ENCODE measurements around the gene TAF1C. TPM values are rescaled to one million over a fixed set of nuclear protein-coding genes. Genes with fewer than 3 reads are reported as not detected.

Gene TAF1C
- total and polyA plus RNA-seq, 9 of the 15 experiments (the other 6 are each of a cell fraction or from before 2014, with no cell fraction given) = 1.5 to 74.8 (median 21.0) TPM

DNA sequence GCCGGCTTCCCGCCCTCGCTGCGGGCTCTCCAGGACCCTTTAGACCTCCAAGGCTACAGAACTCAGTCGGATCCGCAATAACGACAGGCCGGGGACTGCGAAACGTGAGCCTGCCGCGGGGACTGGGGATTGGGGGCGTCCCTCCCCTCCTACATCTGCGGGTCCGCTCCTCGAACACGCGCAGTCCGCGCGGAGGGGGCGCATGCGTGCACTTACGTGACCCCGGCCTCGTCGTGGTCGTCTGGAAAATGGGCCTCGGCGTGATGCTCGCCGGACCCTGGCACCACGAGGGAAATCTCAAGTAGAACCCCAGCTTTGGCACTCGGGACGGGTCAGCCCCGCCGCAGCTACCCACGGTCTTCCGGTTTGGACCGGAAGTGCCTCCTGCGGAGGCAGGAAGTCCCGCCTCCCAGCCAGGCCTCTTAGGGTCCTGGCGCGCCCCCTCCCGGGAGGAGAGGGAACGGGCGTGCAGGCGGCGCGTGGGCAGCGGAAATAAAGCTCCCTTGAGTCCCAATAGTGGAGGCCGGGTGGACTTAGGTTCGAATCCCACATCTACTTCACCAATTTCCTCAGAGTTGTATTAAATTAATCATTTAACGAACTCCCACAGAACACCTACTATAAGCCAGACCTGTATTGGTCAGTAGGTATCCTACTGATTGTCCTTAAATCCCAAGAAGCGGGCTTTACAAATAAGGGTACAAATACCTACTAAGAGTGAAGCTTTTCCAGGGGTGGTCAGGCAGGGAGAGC is at the start of gene TAF1C (continued):
- no peak for TF ChIP-seq ESRRB (CRISPR knock-in tag; IDR thresholded peaks at IDR 0.05; ENCODE audit: borderline replicate concordance)
- TF ChIP-seq, protein P1, sequence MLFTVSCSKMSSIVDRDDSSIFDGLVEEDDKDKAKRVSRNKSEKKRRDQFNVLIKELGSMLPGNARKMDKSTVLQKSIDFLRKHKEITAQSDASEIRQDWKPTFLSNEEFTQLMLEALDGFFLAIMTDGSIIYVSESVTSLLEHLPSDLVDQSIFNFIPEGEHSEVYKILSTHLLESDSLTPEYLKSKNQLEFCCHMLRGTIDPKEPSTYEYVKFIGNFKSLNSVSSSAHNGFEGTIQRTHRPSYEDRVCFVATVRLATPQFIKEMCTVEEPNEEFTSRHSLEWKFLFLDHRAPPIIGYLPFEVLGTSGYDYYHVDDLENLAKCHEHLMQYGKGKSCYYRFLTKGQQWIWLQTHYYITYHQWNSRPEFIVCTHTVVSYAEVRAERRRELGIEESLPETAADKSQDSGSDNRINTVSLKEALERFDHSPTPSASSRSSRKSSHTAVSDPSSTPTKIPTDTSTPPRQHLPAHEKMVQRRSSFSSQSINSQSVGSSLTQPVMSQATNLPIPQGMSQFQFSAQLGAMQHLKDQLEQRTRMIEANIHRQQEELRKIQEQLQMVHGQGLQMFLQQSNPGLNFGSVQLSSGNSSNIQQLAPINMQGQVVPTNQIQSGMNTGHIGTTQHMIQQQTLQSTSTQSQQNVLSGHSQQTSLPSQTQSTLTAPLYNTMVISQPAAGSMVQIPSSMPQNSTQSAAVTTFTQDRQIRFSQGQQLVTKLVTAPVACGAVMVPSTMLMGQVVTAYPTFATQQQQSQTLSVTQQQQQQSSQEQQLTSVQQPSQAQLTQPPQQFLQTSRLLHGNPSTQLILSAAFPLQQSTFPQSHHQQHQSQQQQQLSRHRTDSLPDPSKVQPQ (CRISPR knock-in tag; IDR thresholded peaks at IDR 0.05; ENCODE audit: borderline replicate concordance) = no peak
- peak; percentile 98 for TF ChIP-seq GABPB1 (CRISPR knock-in tag; IDR thresholded peaks at IDR 0.05)
- peak in 1 of 2 experiments; percentile 33; a peak in 2 of 4 replicates for TF ChIP-seq SRF (CRISPR knock-in tag; IDR thresholded peaks at IDR 0.05)
- peak; percentile 88 for TF ChIP-seq SIN3B (IDR thresholded peaks at IDR 0.05; ENCODE audit: low read depth)
- TF ChIP-seq, protein P2, sequence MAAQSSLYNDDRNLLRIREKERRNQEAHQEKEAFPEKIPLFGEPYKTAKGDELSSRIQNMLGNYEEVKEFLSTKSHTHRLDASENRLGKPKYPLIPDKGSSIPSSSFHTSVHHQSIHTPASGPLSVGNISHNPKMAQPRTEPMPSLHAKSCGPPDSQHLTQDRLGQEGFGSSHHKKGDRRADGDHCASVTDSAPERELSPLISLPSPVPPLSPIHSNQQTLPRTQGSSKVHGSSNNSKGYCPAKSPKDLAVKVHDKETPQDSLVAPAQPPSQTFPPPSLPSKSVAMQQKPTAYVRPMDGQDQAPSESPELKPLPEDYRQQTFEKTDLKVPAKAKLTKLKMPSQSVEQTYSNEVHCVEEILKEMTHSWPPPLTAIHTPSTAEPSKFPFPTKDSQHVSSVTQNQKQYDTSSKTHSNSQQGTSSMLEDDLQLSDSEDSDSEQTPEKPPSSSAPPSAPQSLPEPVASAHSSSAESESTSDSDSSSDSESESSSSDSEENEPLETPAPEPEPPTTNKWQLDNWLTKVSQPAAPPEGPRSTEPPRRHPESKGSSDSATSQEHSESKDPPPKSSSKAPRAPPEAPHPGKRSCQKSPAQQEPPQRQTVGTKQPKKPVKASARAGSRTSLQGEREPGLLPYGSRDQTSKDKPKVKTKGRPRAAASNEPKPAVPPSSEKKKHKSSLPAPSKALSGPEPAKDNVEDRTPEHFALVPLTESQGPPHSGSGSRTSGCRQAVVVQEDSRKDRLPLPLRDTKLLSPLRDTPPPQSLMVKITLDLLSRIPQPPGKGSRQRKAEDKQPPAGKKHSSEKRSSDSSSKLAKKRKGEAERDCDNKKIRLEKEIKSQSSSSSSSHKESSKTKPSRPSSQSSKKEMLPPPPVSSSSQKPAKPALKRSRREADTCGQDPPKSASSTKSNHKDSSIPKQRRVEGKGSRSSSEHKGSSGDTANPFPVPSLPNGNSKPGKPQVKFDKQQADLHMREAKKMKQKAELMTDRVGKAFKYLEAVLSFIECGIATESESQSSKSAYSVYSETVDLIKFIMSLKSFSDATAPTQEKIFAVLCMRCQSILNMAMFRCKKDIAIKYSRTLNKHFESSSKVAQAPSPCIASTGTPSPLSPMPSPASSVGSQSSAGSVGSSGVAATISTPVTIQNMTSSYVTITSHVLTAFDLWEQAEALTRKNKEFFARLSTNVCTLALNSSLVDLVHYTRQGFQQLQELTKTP (IDR thresholded peaks at IDR 0.05; ENCODE audit: low read depth in 1 of 2, partially characterized antibody in 2 of 2) = no peak
- TF ChIP-seq HCFC1 (IDR thresholded peaks at IDR 0.05; ENCODE audit: low read depth, low read length) = peak; percentile 79
- TF ChIP-seq, protein P3, sequence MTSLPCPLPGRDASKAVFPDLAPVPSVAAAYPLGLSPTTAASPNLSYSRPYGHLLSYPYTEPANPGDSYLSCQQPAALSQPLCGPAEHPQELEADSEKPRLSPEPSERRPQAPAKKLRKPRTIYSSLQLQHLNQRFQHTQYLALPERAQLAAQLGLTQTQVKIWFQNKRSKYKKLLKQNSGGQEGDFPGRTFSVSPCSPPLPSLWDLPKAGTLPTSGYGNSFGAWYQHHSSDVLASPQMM (CRISPR knock-in tag; IDR thresholded peaks at IDR 0.05) = no peak
- no peak for TF ChIP-seq ZC3H11A (IDR thresholded peaks at IDR 0.05; ENCODE audit: low read depth, low read length)
- TF ChIP-seq GATAD2A (IDR thresholded peaks at IDR 0.05) = peak; percentile 41; the same call in 1 of the 2 replicates
- no peak; the same call in 1 of the 2 replicates for TF ChIP-seq E2F3 (CRISPR knock-in tag; IDR thresholded peaks at IDR 0.05)
- peak; percentile 88 for TF ChIP-seq CBX1 (IDR thresholded peaks at IDR 0.05; ENCODE audit: low read depth)
- TF ChIP-seq CSDE1 (IDR thresholded peaks at IDR 0.05) = no peak
- no peak for TF ChIP-seq U2AF1 (optimal IDR thresholded peaks at IDR 0.05; ENCODE audit: low read depth, low read length)
- TF ChIP-seq, protein P4, sequence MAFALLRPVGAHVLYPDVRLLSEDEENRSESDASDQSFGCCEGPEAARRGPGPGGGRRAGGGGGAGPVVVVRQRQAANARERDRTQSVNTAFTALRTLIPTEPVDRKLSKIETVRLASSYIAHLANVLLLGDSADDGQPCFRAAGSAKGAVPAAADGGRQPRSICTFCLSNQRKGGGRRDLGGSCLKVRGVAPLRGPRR (CRISPR knock-in tag; IDR thresholded peaks at IDR 0.05) = no peak
- no peak for TF ChIP-seq BRCA1 (IDR thresholded peaks at IDR 0.05)
- no peak for TF ChIP-seq BRCA1 (CRISPR knock-in tag; IDR thresholded peaks at IDR 0.05)
- no peak for TF ChIP-seq NR3C1 (CRISPR knock-in tag; IDR thresholded peaks at IDR 0.05)
- TF ChIP-seq JUN (IDR thresholded peaks at IDR 0.05; ENCODE audit: borderline replicate concordance, low read depth, low read length) = peak; percentile 39
- no peak for TF ChIP-seq JUN (CRISPR knock-in tag; IDR thresholded peaks at IDR 0.05; ENCODE audit: borderline replicate concordance)
- TF ChIP-seq KDM5B (IDR thresholded peaks at IDR 0.05; ENCODE audit: insufficient replicate concordance, low read depth, low read length) = peak; percentile 81
- peak; percentile 93; the same call in 1 of the 2 replicates for TF ChIP-seq XRCC5 (IDR thresholded peaks at IDR 0.05; ENCODE audit: low read depth, low read length)
